T1000 (cell line): Measurements from ENCODE around the gene PAFAH1B2.
A peak's percentile ranks its signal among the peaks of the same experiment; 100 is the strongest.

ENCODE experiments used
- DNase-seq: peaks from one replicate; lab custom pipeline; 2025; ENCODE audit warnings: mixed read lengths; lab: John Stamatoyannopoulos, UW

Gene PAFAH1B2

DNA sequence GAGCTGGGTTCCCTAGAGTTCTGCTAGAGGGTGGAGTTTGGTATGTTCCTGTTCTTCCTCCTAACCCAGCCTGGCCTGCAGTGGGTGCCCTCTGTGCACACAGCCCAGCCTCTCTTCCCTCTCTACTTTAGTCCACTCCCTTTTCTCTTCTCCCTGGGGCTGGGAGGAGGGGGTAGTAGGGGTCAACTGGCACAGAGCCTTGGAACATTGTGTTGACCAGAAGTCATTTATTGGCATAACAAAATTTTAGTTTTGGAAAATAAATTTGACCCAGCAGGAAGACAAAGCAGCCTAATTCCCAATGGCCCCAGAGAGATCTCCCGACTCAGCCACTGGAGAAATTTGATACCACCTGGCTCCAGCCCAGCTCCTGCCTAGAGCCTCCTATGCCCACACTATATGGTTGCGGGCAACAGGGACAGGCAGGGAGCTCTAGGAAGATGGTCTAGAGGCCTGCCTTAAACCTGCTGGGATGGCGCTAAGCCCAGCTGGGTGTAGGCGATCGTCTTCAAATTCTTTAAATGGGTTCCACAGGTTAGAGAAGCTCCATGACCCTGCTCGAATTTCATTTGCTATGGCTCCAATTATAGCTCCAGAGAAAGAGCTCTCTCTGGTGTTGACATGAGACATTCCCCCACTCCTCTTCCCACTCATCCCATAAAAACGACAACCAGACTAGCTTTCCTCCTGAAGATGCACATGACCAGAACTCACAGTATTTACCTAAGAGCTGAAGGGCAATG is 77.9 kb downstream of the PAFAH1B2 start:
- peak; percentile 10 for DNase-seq

DNA sequence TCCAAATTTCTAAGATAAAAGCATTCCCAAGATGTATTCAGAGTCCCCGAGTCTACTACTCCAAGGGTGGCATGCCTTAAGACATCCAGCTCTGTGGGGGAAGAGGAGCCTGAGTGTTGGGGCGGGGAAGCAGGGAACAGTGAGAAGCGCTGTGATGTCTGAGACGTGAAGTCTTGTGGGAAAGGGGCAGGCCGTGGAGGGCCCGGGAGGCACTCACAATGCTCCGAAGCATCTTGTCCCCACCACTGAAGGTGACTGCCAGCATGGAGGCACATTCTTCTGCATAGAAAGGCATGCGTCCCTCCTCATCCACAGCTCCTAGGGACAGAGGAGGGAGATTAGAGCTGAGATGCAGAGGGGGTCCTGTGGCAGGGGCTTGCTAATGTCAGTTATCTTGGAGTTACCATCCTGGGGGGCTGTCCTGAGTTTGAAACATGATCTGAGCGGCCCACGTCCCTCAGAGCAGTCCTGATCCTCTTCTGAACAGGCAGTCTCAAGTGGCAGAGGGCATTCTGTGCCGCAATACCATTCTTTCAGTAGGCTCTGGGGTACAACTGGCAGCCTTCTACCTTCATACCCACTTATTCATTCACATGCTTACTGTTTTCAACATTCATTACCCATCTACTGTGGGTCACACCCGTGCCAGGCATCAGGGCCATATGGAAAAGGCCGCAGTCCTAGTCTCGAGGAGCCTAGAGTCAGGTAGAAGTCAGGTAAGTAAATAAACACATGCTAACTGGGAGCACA is 79.1 kb downstream of the PAFAH1B2 start:
- no peak for DNase-seq

- no peak for DNase-seq
Measured at GRCh38 chr11:117223741-117224689, 79.9 kb downstream of the PAFAH1B2 start.

DNA sequence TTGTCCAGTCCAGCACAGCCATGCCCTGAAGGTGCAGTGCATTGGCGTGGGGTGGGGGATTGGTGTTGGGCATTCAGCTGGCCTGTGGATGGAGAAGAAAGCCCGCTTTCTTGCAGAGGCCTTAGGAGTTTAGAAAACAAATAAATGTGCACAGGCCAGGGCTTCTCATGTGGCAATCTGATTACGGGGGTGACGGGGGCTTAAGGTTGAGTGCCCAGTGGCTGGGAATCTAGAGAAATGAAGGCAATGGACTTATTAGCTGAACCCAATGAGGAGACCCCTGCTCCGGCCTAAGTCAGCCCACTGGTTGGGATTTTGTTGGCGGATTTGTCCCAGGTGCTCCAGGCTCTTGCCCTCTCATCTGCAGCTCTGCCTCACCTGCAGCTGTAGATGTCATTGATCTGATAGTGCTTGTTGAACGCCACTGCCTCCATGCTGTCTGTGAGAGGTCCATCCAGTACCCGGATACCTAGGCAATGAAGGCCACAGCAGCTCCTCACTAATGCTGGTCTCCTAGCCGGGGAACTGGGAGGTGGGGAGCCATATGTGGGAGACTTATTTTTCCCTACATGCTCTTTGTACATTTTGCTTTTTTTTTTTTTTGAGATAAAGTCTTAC is 81.6 kb downstream of the PAFAH1B2 start:
- DNase-seq: no peak
